GM12892 (cell line): ENCODE data around the gene LRTM1.

ENCODE experiments used
- POLR2A ChIP-seq: IDR thresholded peaks from 2 replicates; pipeline ENCODE4 v1.6.1; 2011; ENCODE audit warnings: low read depth, low read length, control low read depth
- POLR2AphosphoS5 ChIP-seq: IDR thresholded peaks from 2 replicates; pipeline ENCODE4 v1.6.1; 2011; ENCODE audit warnings: low read depth, low read length, control low read depth
- TAF1 ChIP-seq: IDR thresholded peaks from 2 replicates; pipeline ENCODE4 v1.6.1; 2011; ENCODE audit warnings: low read depth, mild to moderate bottlenecking, control low read depth, low read length, borderline replicate concordance

DNA sequence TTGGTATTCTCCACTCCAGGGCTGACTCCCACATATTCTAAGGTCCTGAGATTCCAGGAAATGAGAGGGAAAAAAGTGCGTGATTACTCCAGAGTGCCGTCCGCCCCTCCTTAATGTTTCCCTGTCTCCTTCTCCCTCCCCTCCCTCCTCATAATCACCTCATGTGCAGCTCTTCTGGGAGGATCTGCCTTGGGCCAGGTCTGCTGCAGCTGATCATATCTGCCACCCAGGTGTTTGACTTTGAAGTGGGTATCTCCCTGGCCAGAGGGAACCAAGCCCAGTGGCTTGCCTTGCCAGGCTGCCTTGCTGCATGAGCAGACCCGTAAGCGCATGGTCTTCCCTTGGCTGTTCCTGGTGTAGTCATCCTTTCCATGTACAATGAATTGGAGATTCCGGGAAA, 28.1 kb upstream of the LRTM1 start:
- TF ChIP-seq POLR2A (no peak), TAF1 (no peak), POLR2AphosphoS5 (no peak)
